Lower lobe of right lung (tissue), 2 donors: Measurements from ENCODE around the gene C16orf46. TPM values are rescaled to one million over a fixed set of nuclear protein-coding genes. Genes with fewer than 3 reads are reported as not detected.

Experiments
- ATAC-seq, 2 donors: fragments of 200-7000 bp; cut with Tn5 transposase; one replicate each; pipeline ENCODE4 v1.9.1; 2020 to 2022; ENCODE audit warnings: mild to moderate bottlenecking in 2 of 2, moderate library complexity in 2 of 2
- DNase-seq: peaks from one replicate; pipeline ENCODE4 v3.0.0-alpha.2; 2020
- H3K27ac ChIP-seq: fragments of 200-600 bp; one replicate; pipeline ENCODE4 v1.8.0; 2022
- H3K27me3 ChIP-seq: fragments of 200-600 bp; one replicate; pipeline ENCODE4 v1.8.0; 2022; ENCODE audit warnings: low read depth
- H3K36me3 ChIP-seq: fragments of 200-600 bp; one replicate; pipeline ENCODE4 v1.8.0; 2022; ENCODE audit warnings: mild to moderate bottlenecking
- H3K4me1 ChIP-seq: fragments of 200-600 bp; one replicate; pipeline ENCODE4 v1.8.0; 2022
- H3K4me3 ChIP-seq: fragments of 200-600 bp; one replicate; pipeline ENCODE4 v1.8.0; 2022; ENCODE audit warnings: mild to moderate bottlenecking
- H3K9me3 ChIP-seq: fragments of 200-600 bp; one replicate; pipeline ENCODE4 v1.8.0; 2022
- intact Hi-C: fragments of 100-400 bp; cut with DNase I; formaldehyde crosslinking; loops from one replicate; pipeline ENCODE4 v1.11.0; 2022
- total RNA-seq: library from RNA; stranded (reverse); fragmentation: NEBNext Ultra II Directional; extraction: Animal tissue kit (Norgen Biotek cat#: 25700); gene quantifications from one replicate; pipeline ENCODE4 v1.2.1, GENCODE V29; 2021
- TF ChIP-seq, protein P1 (sequence below): fragments of 200-600 bp; IDR thresholded peaks from one replicate; pipeline ENCODE4 v1.8.0; 2022; ENCODE audit warnings: antibody characterized with exemption, mild to moderate bottlenecking
- donor health status: DM: no; HTN: yes; CAD: no; lungs with severe emphysema.

C16orf46 gene
- total RNA-seq, 1 donor from 2014 or later = not detected

DNA sequence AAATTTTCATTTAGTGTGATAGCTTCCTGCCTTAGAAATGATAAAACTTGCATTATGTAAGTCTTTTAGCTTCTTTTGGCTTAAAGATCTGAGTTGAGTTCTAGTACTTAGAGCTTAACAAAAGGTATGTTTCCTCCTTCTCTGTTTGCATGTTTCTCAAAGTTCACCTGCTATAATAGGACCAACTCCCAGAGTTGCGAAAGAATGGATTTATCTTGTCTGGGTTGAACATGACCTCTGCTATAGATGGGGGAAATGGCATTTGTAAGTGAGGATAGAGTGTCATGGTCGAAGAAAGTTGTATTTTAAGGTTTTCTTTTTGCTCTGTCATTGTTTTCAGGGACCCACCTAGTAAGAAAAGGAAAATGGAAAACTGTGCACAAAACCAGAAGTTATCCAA, 34.2 kb downstream of the C16orf46 start:
- Histone ChIP-seq H3K27ac (no peak overlapping the region), H3K27me3 (no peaks in the 10 kb centered on the region), H3K4me1 (peaks cover 20% of the 10 kb centered on the region), H3K9me3 (no peaks in the 10 kb centered on the region), H3K4me3 (no peak overlapping the region), H3K36me3 (peaks cover 53% of the 10 kb centered on the region)
- TF ChIP-seq, protein P1, sequence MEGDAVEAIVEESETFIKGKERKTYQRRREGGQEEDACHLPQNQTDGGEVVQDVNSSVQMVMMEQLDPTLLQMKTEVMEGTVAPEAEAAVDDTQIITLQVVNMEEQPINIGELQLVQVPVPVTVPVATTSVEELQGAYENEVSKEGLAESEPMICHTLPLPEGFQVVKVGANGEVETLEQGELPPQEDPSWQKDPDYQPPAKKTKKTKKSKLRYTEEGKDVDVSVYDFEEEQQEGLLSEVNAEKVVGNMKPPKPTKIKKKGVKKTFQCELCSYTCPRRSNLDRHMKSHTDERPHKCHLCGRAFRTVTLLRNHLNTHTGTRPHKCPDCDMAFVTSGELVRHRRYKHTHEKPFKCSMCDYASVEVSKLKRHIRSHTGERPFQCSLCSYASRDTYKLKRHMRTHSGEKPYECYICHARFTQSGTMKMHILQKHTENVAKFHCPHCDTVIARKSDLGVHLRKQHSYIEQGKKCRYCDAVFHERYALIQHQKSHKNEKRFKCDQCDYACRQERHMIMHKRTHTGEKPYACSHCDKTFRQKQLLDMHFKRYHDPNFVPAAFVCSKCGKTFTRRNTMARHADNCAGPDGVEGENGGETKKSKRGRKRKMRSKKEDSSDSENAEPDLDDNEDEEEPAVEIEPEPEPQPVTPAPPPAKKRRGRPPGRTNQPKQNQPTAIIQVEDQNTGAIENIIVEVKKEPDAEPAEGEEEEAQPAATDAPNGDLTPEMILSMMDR = no peak
- DNase-seq (no peak), ATAC-seq (no peak)
- intact Hi-C loops = no loop called here

DNA sequence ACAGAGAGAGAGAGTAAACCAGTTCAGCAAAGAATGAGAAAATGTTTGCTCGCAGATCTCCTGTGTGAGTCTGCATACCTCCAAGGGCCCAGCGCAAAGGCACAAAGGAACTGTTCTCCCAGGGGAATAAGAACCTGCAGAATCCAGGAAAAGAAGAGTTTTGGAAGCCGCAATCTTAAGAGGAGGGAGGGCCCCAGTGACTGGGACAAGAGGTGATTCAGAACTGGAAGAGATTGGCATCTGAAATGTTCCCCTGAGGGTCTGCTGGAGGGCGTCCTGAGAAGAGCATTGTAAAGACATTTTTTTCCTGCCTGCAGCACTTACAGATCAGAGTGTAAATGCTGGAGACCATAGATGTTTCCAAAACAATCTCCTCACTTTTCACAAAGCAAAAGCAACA, 35.3 kb downstream of the C16orf46 start:
- Histone ChIP-seq H3K4me3 (no peak overlapping the region), H3K4me1 (peaks cover 32% of the 10 kb centered on the region), H3K27ac (no peak overlapping the region), H3K36me3 (peaks cover 53% of the 10 kb centered on the region), H3K27me3 (no peaks in the 10 kb centered on the region), H3K9me3 (no peaks in the 10 kb centered on the region)
- intact Hi-C loops = no loop called here
- ATAC-seq (no peak), DNase-seq (no peak)
- TF ChIP-seq, protein P1 = no peak

DNA sequence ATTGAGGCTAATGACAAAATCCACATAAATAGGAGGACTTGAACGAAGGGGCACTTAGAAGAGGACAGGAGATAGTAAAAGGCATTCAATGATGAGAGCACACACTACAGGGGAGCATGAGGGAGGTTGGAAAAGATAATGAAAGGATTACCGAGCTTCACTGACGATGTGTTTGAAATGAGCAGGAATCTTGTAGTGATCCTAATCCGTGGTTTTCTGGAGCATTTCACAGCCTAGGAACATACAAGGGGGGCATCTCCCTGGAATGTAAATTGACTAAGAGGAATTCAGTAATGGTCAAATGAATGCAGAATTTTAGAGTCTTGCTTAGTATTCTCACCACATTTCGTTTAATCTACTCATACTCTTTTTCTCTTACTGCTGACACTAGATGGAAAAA, 36.2 kb downstream of the C16orf46 start:
- Histone ChIP-seq H3K4me1 (peaks cover 35% of the 10 kb centered on the region), H3K4me3 (no peak overlapping the region), H3K9me3 (no peaks in the 10 kb centered on the region), H3K27ac (no peak overlapping the region), H3K27me3 (no peaks in the 10 kb centered on the region), H3K36me3 (peaks cover 50% of the 10 kb centered on the region)
- TF ChIP-seq, protein P1 = no peak
- ATAC-seq (no peak), DNase-seq (no peak)
- intact Hi-C loops = no loop called here

DNA sequence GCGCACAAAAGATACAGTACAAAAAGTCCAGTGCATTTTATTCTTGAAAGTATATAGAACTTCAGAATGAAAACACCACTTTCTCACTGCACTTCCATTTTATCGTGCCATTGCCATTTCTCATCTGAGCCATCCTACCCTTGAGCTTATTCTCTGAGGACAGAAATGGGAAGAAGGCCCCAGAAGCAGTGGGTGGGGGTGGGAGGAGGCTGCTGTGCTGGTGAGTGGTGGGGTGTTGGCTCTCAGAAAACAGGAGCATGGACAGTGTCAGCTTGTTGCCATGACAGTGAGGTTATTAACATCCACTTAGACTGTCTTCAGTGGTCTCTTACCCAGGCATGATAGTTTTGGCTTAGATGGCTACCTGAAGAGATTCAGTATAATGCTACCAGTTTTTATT, 36.9 kb downstream of the C16orf46 start:
- Histone ChIP-seq H3K27me3 (no peaks in the 10 kb centered on the region), H3K4me1 (peaks cover 35% of the 10 kb centered on the region), H3K36me3 (peaks cover 43% of the 10 kb centered on the region), H3K9me3 (no peaks in the 10 kb centered on the region), H3K27ac (no peak overlapping the region), H3K4me3 (no peak overlapping the region)
- ATAC-seq = no peak
- TF ChIP-seq, protein P1 = no peak
- no peak for DNase-seq
- intact Hi-C loops = no loop called here

DNA sequence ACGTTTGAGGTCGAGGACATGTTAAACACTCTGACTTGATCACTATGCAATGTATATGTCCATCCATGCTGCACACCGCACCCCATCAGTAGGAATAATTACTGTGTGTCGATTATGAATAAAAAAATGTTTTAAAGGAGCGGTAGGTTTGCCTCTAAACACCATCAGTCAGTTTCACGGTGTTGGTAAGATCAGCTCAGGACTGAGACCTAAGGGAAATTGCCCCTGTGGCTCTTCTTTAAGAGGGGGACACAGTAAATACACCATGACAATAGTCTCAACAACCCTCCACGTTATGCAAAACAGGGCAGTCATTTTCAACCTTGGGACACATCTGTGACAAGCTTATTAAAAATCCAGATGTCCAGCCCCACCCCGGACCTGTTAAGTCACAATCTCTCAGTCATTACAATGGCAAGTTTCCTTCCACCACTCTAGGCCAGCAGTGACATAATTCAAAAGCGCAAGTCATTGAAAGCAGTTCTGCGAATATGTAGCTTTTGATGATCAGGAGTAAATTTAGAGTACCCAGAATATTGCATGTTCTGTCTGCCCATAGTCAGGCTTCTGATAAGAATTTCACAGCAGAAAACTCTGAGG, 40.2 kb downstream of the C16orf46 start:
- H3K36me3 ChIP-seq = peaks cover 10% of the 10 kb centered on the region
- peaks cover 35% of the 10 kb centered on the region for H3K4me1 ChIP-seq
- no peaks in the 10 kb centered on the region for H3K9me3 ChIP-seq
- ATAC-seq (no peak), DNase-seq (no peak)
- H3K4me3 ChIP-seq = peak overlapping the region; percentile 79
- peak overlapping the region; percentile 74 for H3K27ac ChIP-seq
- TF ChIP-seq, protein P1 = no peak
- intact Hi-C loops = no loop called here
- H3K27me3 ChIP-seq = no peaks in the 10 kb centered on the region
